Stimulated activated effector memory CD8-positive, alpha-beta T cell treated with anti-CD3 and anti-CD28 coated beads, Interleukin-12 subunit alpha, Interleukin-12 subunit beta, amount 100 ng/mL, for 72 hours (primary cell): ENCODE data around the gene KIF1A.

Experiments used
- ATAC-seq: fragments of 150-1000 bp; cut with Tn5 transposase; 2 replicates; pipeline ENCODE4 v1.10.0; 2021
- DNase-seq, 2 donors: peaks; one replicate each; pipeline ENCODE4 v3.0.0; 2021 to 2022; ENCODE audit warnings: low spot score in 2 of 2
- H3K27ac Mint-ChIP-seq: one replicate; pipeline ENCODE4 v1.8.0; 2022; ENCODE audit warnings: mild to moderate bottlenecking, mixed read lengths
- H3K36me3 Mint-ChIP-seq: one replicate; pipeline ENCODE4 v1.8.0; 2022; ENCODE audit warnings: mild to moderate bottlenecking, mixed read lengths
- H3K4me1 Mint-ChIP-seq: one replicate; pipeline ENCODE4 v1.8.0; 2022; ENCODE audit warnings: mixed read lengths
- H3K4me3 Mint-ChIP-seq: one replicate; pipeline ENCODE4 v1.8.0; 2022; ENCODE audit warnings: mild to moderate bottlenecking, mixed read lengths
- H3K9me3 Mint-ChIP-seq: one replicate; pipeline ENCODE4 v1.8.0; 2022; ENCODE audit warnings: mixed read lengths

KIF1A gene

GRCh38 chr2:240806006-240806405, 14.0 kb downstream of the KIF1A start:
- DNase-seq (no peak), ATAC-seq (no peak)
- H3K36me3 Mint-ChIP-seq, result no peaks in the 10 kb centered on the region
- no peaks in the 10 kb centered on the region for H3K4me1 Mint-ChIP-seq
- H3K9me3 Mint-ChIP-seq, result no peaks in the 10 kb centered on the region
- H3K4me3 Mint-ChIP-seq, result no peak overlapping the region
- no peak overlapping the region for H3K27ac Mint-ChIP-seq

- Mint-ChIP-seq H3K36me3 (no peaks in the 10 kb centered on the region), H3K4me1 (no peaks in the 10 kb centered on the region)
- no peak for ATAC-seq
These were observed 16.8 kb downstream of the KIF1A start for GRCh38 chr2:240803191-240803590.

GRCh38 chr2:240799033-240799820, 20.8 kb downstream of the KIF1A start:
- ATAC-seq (no peak), DNase-seq (no peak)
- no peak overlapping the region for H3K27ac Mint-ChIP-seq
- H3K9me3 Mint-ChIP-seq, result no peaks in the 10 kb centered on the region
- no peaks in the 10 kb centered on the region for H3K4me1 Mint-ChIP-seq
- H3K4me3 Mint-ChIP-seq, result no peak overlapping the region
- H3K36me3 Mint-ChIP-seq, result no peaks in the 10 kb centered on the region

More at GRCh38 chr2:240803191-240803590, 16.8 kb downstream of the KIF1A start:
- no peak overlapping the region for H3K27ac Mint-ChIP-seq
- H3K9me3 Mint-ChIP-seq, result no peaks in the 10 kb centered on the region
- no peak for DNase-seq
- H3K4me3 Mint-ChIP-seq, result no peak overlapping the region

- Mint-ChIP-seq H3K27ac (no peak overlapping the region), H3K4me1 (no peaks in the 10 kb centered on the region), H3K36me3 (no peaks in the 10 kb centered on the region), H3K9me3 (no peaks in the 10 kb centered on the region), H3K4me3 (no peak overlapping the region)
- ATAC-seq (no peak), DNase-seq (no peak)
These were observed 21.6 kb downstream of the KIF1A start for GRCh38 chr2:240798327-240798905.

- Mint-ChIP-seq H3K4me1 (no peaks in the 10 kb centered on the region), H3K36me3 (no peaks in the 10 kb centered on the region), H3K9me3 (no peaks in the 10 kb centered on the region), H3K27ac (no peak overlapping the region), H3K4me3 (no peak overlapping the region)
- ATAC-seq (no peak), DNase-seq (no peak)
These were observed 22.1 kb downstream of the KIF1A start for GRCh38 chr2:240797914-240798313.

- H3K27ac Mint-ChIP-seq, result no peak overlapping the region
- H3K4me3 Mint-ChIP-seq, result no peak overlapping the region
- DNase-seq, result no peak
- H3K36me3 Mint-ChIP-seq, result no peaks in the 10 kb centered on the region
- no peak for ATAC-seq
- H3K4me1 Mint-ChIP-seq, result no peaks in the 10 kb centered on the region
- no peaks in the 10 kb centered on the region for H3K9me3 Mint-ChIP-seq
These were observed 22.5 kb downstream of the KIF1A start for GRCh38 chr2:240797500-240797895.

GRCh38 chr2:240796543-240797499, 23.2 kb downstream of the KIF1A start:
- H3K9me3 Mint-ChIP-seq, result no peaks in the 10 kb centered on the region
- ATAC-seq (no peak), DNase-seq (no peak)
- no peaks in the 10 kb centered on the region for H3K36me3 Mint-ChIP-seq
- H3K4me1 Mint-ChIP-seq, result no peaks in the 10 kb centered on the region
- H3K4me3 Mint-ChIP-seq, result no peak overlapping the region
- H3K27ac Mint-ChIP-seq, result no peak overlapping the region

GRCh38 chr2:240795916-240796510, 24.0 kb downstream of the KIF1A start:
- no peaks in the 10 kb centered on the region for H3K4me1 Mint-ChIP-seq
- no peak for DNase-seq
- no peak overlapping the region for H3K4me3 Mint-ChIP-seq
- H3K36me3 Mint-ChIP-seq, result no peaks in the 10 kb centered on the region
- no peak overlapping the region for H3K27ac Mint-ChIP-seq
- ATAC-seq, result no peak
- H3K9me3 Mint-ChIP-seq, result no peaks in the 10 kb centered on the region

GRCh38 chr2:240795454-240795853, 24.6 kb downstream of the KIF1A start:
- Mint-ChIP-seq H3K4me3 (no peak overlapping the region), H3K36me3 (no peaks in the 10 kb centered on the region), H3K9me3 (no peaks in the 10 kb centered on the region), H3K27ac (no peak overlapping the region), H3K4me1 (no peaks in the 10 kb centered on the region)
- DNase-seq (no peak), ATAC-seq (no peak)

- ATAC-seq (no peak), DNase-seq (no peak)
- Mint-ChIP-seq H3K9me3 (no peaks in the 10 kb centered on the region), H3K36me3 (no peaks in the 10 kb centered on the region), H3K27ac (no peak overlapping the region), H3K4me3 (no peak overlapping the region), H3K4me1 (no peaks in the 10 kb centered on the region)
These were observed 25.8 kb downstream of the KIF1A start for GRCh38 chr2:240794178-240794721.

- H3K4me1 Mint-ChIP-seq, result no peaks in the 10 kb centered on the region
- H3K9me3 Mint-ChIP-seq, result no peaks in the 10 kb centered on the region
- DNase-seq (no peak), ATAC-seq (no peak)
- H3K4me3 Mint-ChIP-seq, result no peak overlapping the region
- H3K36me3 Mint-ChIP-seq, result no peaks in the 10 kb centered on the region
- no peak overlapping the region for H3K27ac Mint-ChIP-seq
These were observed 26.5 kb downstream of the KIF1A start for GRCh38 chr2:240793313-240794177.

GRCh38 chr2:240792629-240793312, 27.2 kb downstream of the KIF1A start:
- DNase-seq, result no peak
- H3K4me3 Mint-ChIP-seq, result no peak overlapping the region
- no peak for ATAC-seq
- no peaks in the 10 kb centered on the region for H3K36me3 Mint-ChIP-seq
- no peak overlapping the region for H3K27ac Mint-ChIP-seq
- no peaks in the 10 kb centered on the region for H3K9me3 Mint-ChIP-seq
- H3K4me1 Mint-ChIP-seq, result no peaks in the 10 kb centered on the region

- no peak overlapping the region for H3K4me3 Mint-ChIP-seq
- DNase-seq, result no peak
- no peak overlapping the region for H3K27ac Mint-ChIP-seq
- H3K36me3 Mint-ChIP-seq, result no peaks in the 10 kb centered on the region
- ATAC-seq, result no peak
- H3K4me1 Mint-ChIP-seq, result no peaks in the 10 kb centered on the region
- no peaks in the 10 kb centered on the region for H3K9me3 Mint-ChIP-seq
These were observed 28.0 kb downstream of the KIF1A start for GRCh38 chr2:240791821-240792628.
